Activated CD4-positive, alpha-beta T cell treated with anti-CD3 and anti-CD28 coated beads for 4 hours (primary cell): ENCODE results near the gene ADAM19.

ENCODE experiments used
- DNase-seq, 2 donors: peaks; one replicate each; pipeline ENCODE4 v3.0.0-alpha.2; 2020

The ADAM19 gene, protein sequence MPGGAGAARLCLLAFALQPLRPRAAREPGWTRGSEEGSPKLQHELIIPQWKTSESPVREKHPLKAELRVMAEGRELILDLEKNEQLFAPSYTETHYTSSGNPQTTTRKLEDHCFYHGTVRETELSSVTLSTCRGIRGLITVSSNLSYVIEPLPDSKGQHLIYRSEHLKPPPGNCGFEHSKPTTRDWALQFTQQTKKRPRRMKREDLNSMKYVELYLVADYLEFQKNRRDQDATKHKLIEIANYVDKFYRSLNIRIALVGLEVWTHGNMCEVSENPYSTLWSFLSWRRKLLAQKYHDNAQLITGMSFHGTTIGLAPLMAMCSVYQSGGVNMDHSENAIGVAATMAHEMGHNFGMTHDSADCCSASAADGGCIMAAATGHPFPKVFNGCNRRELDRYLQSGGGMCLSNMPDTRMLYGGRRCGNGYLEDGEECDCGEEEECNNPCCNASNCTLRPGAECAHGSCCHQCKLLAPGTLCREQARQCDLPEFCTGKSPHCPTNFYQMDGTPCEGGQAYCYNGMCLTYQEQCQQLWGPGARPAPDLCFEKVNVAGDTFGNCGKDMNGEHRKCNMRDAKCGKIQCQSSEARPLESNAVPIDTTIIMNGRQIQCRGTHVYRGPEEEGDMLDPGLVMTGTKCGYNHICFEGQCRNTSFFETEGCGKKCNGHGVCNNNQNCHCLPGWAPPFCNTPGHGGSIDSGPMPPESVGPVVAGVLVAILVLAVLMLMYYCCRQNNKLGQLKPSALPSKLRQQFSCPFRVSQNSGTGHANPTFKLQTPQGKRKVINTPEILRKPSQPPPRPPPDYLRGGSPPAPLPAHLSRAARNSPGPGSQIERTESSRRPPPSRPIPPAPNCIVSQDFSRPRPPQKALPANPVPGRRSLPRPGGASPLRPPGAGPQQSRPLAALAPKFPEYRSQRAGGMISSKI

DNA sequence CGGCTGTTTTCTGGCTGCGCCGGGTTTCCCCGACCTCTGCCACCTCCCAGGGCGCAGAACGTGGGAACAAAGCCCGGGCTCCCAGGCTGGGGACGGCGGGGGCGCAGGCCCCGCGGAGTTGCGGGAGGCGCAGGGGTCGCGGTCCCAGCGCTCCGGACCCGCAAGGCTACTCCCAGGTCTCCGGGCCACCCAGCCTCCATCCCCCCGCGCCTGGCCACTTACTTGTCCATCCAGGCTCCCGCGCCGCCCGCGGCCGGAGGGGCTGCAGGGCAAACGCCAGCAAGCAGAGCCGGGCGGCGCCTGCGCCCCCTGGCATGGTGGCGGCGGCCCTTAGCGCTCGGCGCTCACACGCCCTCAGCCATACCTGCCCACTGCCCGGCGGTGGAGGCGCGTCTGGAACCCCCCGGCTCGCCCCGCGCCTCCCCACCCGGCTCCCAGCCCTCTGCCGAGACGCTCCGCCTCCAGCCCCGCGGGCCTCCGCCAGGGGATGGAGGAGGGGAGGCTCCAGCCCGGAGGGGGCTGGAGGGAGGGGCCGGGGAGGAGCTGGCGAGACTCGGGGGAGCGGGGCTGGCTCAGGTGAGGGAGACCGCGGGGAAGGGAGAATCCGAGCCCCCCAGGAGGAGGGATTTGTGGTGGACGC is at the start of gene ADAM19:
Gene ADAM19 (minus strand): TSS at position 395 of the 640 bp plus-strand sequence. CDS start 79 bp downstream, at position 316.
- DNase-seq, result peak; percentile 62 to 70

DNA sequence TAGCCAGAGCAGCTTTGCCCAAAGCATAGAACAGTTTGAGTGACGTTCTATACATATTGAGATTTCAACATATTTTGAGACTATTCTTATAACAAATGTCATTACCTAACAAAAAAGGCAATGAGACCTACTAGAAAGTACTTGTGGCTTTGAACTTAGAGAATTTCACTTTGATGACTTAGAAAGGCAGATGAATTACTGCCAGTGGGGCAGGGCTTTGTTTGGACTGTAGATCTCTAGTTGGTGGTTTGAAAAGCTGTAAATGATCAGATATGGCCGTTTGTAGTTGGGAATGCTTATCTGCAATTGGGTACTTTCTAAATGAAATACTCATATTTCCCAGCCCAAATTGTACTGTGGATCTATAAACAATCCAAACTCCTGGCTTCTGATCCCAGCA is 48.6 kb upstream of the ADAM19 start:
- no peak for DNase-seq

DNA sequence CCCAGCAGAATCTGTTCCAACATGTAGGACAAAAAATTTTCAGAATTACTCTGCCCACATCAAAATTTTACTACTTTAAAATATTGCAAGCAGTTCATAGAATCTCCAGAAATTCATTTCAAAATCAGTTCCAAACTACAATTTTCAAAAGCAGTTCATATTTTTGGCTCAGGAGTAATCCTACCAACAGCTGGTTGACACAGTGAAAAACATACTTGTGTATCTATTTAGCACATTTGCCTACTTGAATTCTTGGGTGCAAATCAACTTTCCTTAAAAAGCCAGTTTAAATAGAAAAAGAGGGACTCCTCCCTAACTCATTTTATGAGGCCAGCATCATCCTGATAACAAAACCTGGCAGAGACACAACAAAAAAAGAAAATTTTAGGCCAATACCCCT is 45.2 kb upstream of the ADAM19 start:
- DNase-seq, result no peak

DNA sequence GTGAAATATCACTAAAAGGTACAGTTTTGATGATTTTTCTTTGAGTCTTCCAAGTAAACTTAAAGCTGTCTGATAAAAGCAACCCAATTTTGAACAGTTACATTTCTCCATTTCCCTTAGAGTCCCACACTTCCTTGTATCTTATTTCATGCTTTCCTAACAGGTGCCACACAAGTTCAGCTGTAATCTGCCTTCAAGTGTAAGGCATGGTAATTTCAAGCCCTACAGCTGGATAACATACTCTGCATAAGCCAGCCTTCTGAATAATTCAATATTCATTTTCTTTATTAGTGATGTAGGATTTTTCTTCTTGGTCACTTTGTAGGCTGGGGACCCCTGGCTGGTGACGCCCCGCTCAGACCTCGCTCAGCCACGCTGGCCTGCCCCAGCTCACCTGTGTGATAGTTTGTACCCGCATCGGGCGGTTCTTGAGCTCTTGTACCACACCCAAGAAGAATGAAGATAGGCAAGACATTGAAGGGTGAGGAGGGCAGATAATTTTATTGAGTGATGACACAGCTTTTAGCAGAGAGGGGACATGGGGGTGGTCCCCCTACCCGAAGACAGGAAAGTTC is 42.7 kb upstream of the ADAM19 start:
- DNase-seq, result no peak

DNA sequence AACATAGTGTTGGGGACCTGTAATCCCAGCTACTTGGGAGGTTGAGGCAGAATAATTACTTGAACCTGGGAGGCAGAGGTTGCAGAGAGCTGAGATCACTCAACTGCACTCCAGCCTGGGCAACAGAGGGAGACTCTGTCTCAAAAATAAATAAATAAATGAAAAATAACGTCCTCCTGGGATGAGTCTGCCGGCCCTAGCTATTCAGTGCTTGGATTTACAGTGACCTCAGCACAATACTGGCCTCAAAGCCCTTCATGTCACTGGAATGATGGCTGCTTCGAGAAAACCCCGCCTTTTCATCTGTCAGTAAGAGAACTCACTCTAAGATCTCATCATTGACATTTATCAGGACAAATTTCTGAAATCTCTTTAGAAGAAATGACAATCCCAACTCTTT is 41.2 kb upstream of the ADAM19 start:
- DNase-seq, result no peak

DNA sequence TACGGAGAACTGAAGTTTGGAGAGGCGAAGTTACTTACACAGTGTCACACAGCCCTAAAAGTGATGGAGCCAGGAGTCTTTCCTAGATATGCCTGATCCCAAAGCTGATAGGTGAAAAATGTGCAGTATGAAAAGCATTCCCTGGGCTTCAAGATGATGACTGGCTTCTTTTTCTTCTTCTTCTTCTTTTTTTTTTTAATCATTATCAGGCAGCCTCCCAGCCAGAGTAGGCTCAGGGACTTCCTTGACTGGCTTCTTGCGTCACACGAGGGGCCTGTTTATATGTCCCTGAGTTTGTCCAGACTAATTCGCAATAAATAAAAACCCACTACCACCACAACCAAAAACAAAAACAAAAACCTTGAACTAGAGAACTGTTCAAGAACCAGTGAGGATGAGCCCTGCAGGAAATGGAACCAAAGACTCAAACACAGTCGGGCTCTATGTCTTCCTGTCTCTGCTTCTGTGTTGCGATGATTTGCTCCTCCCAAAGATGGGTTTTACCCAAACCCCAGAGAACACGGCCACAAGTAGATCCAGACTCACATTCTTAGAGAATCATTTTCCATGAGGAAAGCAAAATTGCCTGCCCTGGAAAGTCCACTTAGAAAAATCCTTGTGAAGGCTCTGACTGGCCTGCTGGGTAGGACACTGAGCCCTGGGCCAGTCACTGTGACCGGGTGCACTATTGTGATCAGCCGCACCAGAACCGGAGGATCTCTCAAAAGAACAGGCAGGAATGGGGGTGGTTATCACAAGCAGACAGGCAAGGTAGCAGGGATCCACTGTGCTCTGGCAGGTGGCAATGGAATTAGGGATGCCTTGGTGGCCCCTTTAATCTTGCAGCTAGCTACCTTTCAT is 38.0 kb upstream of the ADAM19 start:
- peak; percentile 16 to 27 for DNase-seq

DNA sequence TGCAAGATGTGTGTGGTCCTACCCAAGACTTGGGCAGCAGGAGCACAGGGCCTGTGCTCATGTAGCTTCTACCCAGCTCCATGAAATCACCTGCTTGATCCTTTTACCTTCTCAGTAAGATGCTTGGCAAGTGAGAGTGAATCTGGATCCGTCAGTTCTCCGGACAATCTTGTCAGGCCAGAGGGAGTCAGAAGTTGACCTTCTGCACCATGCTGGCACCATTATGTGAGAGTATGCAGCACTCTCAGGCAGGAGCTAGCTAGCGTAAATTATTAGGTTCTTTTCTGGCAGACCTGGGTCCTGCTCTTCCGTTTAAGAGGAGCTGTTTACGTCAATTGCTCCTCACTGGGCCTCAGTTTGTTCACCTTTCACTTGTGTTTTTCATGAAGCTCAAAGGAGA is 37.0 kb upstream of the ADAM19 start:
- no peak for DNase-seq

DNA sequence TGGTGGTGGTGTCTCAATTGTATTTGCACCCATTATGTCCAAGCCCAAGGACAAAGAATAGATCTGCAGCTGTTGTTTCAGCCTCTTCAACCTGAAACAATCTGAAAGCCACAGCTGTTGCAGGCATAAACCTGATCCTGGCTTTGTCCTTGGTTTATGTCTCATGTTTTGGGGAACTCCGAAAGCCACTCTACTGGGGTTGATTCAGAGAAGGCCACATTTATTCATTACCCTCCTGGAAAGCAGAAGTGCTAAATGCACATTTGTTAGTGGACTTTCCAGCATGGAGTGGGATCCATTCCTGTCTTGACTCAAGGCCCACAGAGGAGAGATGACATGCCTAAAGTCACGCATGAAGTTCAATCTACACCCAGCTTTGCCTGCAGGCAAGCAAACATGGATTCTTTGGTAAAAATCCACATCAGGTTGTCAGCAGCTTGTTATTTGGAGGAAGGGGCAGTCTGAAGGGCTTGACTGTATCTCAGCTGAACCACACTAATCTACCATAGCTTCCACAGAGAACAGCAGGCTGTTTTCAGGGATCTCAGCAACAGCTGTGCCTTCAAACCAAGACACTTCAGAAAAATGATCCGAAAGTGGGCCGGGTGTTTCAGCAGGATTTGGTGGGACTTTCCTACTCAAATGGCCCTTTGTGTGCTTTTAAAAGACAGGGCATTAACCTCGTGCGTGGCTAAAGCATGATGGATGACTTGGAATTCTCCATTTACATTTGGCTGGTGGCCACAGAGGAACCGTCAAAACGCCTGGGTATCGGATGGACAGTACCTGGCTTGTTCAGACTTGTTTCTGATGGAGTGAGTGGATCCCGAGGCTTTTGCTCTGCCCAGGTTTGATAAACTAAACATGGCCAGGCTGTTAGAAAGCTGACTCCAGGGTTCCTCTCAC is 36.2 kb upstream of the ADAM19 start:
- DNase-seq, result no peak

DNA sequence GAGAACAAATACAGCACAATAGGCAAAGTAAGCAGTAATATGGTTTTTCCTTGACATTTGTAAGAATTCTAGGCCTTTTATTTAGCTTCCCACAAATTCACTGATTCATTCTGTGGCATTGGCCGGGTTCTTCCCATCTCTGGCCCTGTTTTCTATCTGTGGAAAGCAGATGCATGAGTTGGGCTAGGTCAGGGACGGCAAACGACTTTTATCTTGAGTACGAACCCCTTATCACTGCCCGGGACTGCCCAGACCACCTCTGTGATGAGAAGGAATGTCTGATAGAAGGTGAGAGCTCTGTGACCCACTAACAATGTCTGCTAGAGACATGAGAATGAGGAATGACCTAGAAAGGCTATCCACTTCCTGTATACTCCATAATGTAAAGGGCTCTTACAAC is 35.4 kb upstream of the ADAM19 start:
- DNase-seq, result no peak

DNA sequence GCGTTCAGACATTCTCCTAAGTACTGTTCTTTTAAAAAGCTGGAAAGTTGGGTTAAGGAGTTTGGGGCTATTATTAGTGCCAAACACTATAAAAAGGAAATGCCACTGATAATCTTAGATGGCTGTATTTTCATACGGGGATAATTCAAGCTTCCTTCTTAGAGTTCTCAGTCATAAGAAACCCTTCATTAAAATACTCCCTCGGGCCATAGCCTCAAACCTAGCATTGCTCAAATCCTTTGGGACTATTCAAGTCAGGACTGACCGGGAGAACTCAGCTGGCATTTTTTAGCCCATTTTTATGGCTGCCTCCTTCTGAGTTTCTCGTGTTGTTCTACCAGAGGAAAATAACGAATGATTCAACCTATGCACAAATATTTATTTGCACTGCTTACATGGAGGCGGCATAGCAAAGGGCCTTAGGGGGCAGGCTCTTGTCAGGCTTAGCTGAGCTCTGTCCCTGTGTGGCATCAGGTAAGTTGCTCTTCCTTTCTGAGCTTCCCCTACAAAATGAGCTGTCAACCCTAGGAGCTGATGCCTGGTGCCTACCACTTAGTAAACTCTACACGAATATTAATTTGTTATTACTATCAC is 33.5 kb upstream of the ADAM19 start:
- DNase-seq, result no peak

DNA sequence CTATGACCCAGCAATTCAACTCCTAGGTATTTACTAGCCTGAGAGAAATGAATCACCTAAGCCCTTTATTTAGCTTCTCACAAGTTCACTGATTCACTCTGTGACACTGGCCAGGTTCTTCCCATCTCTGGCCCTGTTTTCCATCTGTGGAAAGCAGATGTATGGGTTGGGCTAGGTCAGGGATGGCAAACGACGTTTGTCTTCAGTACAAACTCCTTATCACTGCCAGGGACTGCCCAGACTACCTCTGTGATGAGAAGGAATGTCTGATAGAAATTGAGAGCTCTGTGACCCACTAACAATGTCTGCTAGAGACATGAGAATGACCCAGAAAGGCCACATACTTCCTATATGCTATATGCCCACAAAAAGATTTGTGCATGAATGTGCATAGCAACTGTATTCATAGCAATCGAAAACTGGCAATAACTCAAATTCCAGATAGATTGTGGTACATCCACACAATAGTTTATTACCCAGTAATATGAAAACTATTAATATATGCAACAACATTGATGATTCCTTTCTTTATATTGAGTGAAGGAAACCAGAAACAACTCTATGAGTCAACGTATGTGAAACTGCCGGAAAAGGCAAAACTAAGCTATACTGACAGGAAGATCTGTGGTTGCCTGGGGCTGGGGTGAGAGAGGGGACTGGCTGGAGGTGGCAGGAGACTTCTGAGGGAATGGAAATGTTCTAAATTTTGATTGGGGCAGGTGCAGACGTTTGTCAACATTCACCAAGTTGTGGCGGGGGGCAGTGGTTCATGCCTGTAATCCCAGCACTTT is 32.0 kb upstream of the ADAM19 start:
- DNase-seq, result peak; percentile 68 to 74

DNA sequence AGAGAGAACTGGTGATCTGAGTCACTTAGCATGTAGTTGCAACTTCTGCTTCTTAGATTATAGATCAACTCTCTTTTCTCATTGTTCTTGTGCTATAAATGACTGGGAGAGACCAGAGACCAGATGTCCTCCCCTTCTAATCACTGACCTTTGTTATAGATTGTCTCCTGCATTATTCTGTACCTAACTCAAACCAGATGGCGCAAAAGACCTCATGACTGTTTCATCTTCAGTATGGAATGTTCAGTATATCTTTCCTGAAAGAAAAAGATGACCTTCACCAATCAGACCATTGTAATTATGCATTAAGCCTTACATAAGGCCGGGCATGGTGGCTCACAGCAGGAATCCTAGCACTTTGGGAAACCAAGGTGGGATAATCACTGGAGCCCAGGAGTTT is 30.5 kb upstream of the ADAM19 start:
- no peak for DNase-seq

DNA sequence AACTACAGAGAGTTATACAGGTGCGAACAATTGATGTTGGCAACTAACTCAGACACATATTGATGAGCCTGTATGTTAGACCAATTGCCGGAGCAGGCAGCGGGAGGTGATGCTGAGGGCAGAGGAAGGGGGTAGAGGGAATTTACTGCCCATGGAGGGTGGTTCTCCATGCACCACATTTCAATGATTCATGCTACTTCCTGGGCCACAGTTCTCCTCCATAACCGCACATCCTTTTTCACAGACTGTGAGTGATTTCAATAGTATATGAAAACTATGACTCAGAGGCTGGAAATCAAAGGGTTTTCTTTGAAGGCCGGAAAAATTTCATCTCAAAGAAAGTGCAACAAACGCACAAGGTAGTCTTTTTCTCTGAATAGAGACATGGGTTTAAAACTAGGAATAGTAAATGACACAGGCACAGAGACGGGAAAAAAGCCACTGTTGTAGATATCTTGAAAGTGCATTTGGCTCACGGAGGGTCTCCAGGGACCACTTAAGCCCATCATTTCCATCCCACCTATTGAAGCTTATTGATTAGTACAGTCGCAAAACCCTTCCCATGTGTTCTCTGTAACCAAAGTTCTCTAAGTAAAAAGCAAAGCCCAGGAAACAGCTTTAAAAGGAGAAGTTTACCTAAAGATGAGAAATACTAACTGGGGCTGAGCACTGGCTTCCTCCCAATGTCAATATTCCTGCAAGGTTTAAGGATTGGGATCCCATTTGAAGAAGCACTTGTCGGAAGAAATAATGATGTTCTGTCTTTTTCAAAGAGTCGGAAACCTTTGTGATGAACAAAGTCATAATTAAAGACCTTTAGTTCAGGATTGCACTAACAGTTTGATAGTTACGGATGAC is 28.0 kb upstream of the ADAM19 start:
- peak; percentile 72 to 77 for DNase-seq

DNA sequence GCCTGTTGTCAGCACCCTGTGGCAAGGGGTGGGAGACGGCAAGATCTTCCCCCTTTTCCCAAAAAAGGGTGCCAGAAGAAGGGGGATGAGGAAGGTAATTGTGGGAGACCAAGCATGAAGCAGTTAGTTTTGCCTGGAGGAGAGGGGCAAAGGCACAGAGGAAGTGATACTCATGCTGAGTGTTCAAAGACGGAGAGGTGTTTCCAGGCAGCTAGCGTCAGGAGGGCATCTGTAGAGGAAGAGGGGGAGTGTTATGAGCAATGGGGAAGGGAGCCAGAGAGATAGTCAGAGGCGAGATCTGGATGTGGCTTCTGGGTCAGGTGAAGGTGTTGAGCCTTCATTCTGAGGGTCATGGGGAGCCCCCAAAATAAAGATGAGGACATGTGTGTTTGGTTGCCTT is 26.9 kb upstream of the ADAM19 start:
- peak; percentile 56 to 61 for DNase-seq

DNA sequence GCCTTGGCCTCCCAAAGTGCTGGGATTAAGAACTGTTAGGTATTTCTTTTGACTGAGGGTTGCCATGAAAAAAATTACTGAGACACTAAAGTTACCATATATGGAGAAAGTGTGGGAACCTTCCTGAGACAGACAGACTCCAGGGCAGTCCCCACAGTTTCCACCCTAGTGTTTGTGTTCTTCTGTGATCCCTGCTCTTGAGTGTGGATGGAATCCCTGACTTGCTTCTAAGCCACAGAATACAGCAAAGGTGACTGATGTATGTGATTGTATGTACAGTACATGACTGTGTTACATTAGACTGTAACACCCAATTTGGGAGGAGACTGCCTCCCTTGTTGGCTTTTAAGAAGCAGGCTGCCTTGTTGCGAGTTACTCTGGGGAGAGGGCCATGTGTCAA is 24.7 kb upstream of the ADAM19 start:
- peak; percentile 29 to 32 for DNase-seq

DNA sequence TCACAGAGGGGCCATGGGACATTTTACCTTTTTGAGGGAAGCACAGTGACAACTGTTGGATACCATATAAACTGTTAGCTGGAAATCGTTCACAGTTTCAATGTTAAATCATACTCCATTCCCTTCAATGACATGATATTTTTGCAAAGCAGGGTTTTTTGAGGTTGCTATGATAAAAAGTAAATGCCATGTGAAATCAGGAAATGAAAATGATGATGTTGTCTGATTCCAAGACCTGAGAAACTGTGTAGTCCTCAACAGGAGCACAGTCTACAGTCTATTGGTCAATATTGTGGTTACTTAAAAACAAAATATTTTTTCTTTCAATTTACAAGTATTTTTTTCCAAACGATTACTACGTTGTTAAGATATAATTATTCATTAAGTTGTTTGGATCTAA is 24.0 kb upstream of the ADAM19 start:
- DNase-seq, result no peak

DNA sequence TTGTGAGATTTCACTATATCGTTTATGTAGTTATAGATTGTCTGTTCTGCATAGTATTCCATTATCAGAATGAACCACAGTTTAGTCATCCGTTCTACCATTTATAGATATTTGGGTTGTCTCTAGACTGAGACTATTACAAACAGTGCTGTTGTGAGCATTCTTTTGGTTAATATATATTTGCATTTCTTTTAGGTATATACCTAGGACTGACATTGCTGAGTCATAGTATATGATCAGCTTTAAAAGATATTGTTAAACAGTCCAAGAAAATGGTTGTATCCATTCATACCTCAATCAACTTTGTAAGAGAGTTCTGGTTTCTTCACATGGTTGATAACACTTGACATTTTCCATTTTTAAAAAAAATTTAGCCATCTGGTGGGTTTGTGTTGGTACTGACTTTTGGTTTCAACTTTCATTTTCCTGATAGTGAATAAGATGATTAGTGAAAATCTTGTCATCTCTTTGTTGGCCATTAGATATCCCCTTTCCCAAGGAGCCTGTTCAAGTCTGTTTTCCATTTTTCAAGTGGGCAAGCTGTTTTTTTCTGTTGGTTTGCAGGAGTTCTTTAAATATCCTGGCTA is 22.9 kb upstream of the ADAM19 start:
- DNase-seq, result no peak

DNA sequence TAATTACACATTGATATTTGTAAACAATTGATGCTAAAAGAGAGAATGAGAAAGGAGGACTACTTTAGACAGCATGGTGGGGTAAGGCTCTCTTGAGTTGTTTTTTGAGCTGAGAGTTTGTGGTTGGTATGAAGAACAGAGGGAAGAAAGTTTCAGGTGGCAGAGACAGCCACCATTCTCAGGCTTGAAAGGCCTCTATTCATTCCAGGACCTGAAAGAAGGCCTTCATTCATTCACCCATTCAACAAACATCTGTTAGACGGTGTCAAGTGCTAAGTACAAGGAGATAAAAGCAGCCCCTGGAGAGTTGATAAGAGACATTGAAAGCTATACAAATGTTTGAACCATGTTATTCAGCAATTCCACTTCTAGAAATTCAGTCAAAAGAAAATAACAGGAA is 21.7 kb upstream of the ADAM19 start:
- DNase-seq, result no peak
